ENCODE results near the gene STK39. TPM values are rescaled to one million over a fixed set of nuclear protein-coding genes. Genes with fewer than 3 reads are reported as not detected.
A peak's percentile ranks its signal among the peaks of the same experiment; 100 is the strongest.

The STK39 gene
- total and polyA plus RNA-seq, 2 donors (not counting 1 experiment from before 2014, with no cell fraction given) = 2.3 to 14.6 TPM

DNA sequence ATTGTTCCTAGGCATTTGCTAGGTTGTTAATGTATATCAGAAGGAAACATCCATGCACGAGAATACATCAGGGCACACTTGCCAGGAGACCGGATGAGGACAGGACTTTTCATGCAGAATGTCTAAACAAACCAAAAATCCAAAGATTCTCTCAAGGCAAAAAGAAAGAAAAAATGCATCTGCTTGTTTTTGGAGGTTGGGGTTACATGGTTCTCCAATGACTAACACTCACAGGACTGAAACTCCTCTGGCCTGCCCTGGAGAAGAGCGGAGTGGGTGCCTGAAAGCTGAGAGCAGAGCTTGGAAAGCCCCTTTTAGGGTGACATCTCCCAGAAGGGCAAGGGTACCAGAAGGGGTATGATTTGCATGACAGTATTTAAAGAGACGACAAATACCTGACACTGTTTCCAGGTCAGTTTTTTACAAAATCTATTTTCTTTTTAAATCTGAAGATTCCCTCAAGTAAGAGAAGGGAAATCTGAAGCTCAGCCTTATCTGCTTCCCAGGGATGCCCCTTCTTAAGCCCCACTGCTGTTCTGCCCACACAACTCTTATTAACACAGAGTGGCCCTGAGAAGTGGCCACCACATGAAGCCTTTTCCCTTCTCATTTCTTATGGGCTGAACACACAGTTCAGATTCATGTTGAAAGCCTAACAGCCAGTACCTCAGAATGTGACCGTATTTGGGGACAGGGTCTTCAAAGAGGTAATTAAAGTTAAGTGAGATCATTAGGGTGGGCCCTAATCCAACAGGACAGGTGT, 216.4 kb downstream of the STK39 start:
- no peaks in the 10 kb centered on the region for H3K27me3 Mint-ChIP-seq
- no peak overlapping the region for H3K4me3 Mint-ChIP-seq
- H3K9ac ChIP-seq (ENCODE audit: low read length) = no peak overlapping the region
- H3K79me2 ChIP-seq (ENCODE audit: control insufficient read depth, insufficient read depth, low read length) = no peaks in the 10 kb centered on the region
- WGBS (ENCODE audit: insufficient coverage) = 71% methylated on average over 1 of the region's 5 CpGs
- no peaks in the 10 kb centered on the region for H3K9me3 ChIP-seq (ENCODE audit: control extremely low read depth in 1 of 3, control insufficient read depth in 2 of 3, insufficient read depth in 1 of 3, low read length in 2 of 3)
- ATAC-seq (ENCODE audit: low read depth) (peak; percentile 81), DNase-seq (peak; percentile 22)
- TF ChIP-seq, protein P1, sequence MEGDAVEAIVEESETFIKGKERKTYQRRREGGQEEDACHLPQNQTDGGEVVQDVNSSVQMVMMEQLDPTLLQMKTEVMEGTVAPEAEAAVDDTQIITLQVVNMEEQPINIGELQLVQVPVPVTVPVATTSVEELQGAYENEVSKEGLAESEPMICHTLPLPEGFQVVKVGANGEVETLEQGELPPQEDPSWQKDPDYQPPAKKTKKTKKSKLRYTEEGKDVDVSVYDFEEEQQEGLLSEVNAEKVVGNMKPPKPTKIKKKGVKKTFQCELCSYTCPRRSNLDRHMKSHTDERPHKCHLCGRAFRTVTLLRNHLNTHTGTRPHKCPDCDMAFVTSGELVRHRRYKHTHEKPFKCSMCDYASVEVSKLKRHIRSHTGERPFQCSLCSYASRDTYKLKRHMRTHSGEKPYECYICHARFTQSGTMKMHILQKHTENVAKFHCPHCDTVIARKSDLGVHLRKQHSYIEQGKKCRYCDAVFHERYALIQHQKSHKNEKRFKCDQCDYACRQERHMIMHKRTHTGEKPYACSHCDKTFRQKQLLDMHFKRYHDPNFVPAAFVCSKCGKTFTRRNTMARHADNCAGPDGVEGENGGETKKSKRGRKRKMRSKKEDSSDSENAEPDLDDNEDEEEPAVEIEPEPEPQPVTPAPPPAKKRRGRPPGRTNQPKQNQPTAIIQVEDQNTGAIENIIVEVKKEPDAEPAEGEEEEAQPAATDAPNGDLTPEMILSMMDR (IDR thresholded peaks at IDR 0.05) = no peak
- TF ChIP-seq EZH2 (IDR thresholded peaks at IDR 0.05; ENCODE audit: borderline replicate concordance, insufficient read depth, low read depth, low read length, poor library complexity, severe bottlenecking) = no peak
- H3K36me3 ChIP-seq (replicated peaks in 1 of 2; ENCODE audit: control extremely low read depth in 1 of 2, control insufficient read depth in 1 of 2, extremely low read depth in 1 of 2, insufficient read depth in 2 of 2, low read length in 1 of 2) = no peaks in the 10 kb centered on the region
- peaks cover 21% of the 10 kb centered on the region for H3K4me1 Mint-ChIP-seq
- no peak overlapping the region for H3K4me2 ChIP-seq (replicated peaks; ENCODE audit: low read depth, low read length, poor library complexity, severe bottlenecking)
- no peak overlapping the region for H2AFZ ChIP-seq (ENCODE audit: insufficient read depth, low read depth, low read length, poor library complexity, severe bottlenecking)
- H3K27ac Mint-ChIP-seq = peak overlapping the region; percentile 11
- no peaks in the 10 kb centered on the region for H3K27me3 ChIP-seq (replicated peaks in 1 of 4; ENCODE audit: control extremely low read depth in 1 of 4, control insufficient read depth in 3 of 4, insufficient read depth in 4 of 4, low read length in 3 of 4)
- H3K9me3 Mint-ChIP-seq (ENCODE audit: insufficient read depth) = no peaks in the 10 kb centered on the region
- peaks cover 0 to 4% of the 10 kb centered on the region in 2 donors for H3K4me1 ChIP-seq (ENCODE audit: control insufficient read depth in 2 of 2, insufficient read depth in 2 of 2, low read length in 2 of 2)
- ChIA-PET POLR2A (no interaction called here), CTCF (no interaction called here)
- no peak overlapping the region for H3K27ac ChIP-seq (ENCODE audit: low read length in 2 of 2)
- intact Hi-C loops (cut with micrococcal nuclease) = loop anchor here (10.0 kb wide), 1 partner anchor 64 kb away; no protein-coding TSS in a partner anchor
- no peak overlapping the region for H3K4me3 ChIP-seq (ENCODE audit: control extremely low read depth in 1 of 5, extremely low read depth in 1 of 5, insufficient read depth in 1 of 5, low read depth in 2 of 5, low read length in 4 of 5)
- H4K20me1 ChIP-seq (ENCODE audit: control insufficient read depth, insufficient read depth, low read length, poor library complexity, severe bottlenecking) = no peaks in the 10 kb centered on the region

DNA sequence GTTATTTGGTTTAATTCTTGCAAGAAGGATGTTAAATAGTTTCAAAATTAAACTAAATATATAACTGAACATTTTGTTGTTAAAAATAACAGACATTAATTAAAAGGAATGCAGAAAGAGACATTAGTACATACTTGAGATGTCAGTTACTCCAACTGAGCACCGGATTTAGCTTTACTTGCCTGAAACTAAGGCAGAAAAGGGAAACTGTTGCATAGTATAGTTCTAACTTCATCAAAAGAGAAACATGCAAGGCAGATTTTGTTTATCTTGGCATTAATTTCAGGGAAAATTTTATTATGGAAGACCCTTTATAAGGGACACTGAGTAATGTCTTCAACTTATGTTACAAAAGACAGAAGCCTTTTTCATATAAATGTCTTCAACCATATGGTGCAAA, 218.3 kb downstream of the STK39 start:
- H3K27me3 Mint-ChIP-seq = no peaks in the 10 kb centered on the region
- Histone ChIP-seq H3K4me3 (ENCODE audit: control extremely low read depth in 1 of 5, extremely low read depth in 1 of 5, insufficient read depth in 1 of 5, low read depth in 2 of 5, low read length in 4 of 5) (no peak overlapping the region), H3K27ac (ENCODE audit: low read length in 2 of 2) (no peak overlapping the region), H2AFZ (ENCODE audit: insufficient read depth, low read depth, low read length, poor library complexity, severe bottlenecking) (no peak overlapping the region), H3K27me3 (replicated peaks in 1 of 4; ENCODE audit: control extremely low read depth in 1 of 4, control insufficient read depth in 3 of 4, insufficient read depth in 4 of 4, low read length in 3 of 4) (no peaks in the 10 kb centered on the region), H3K4me2 (replicated peaks; ENCODE audit: low read depth, low read length, poor library complexity, severe bottlenecking) (no peak overlapping the region), H3K4me1 (ENCODE audit: control insufficient read depth in 2 of 2, insufficient read depth in 2 of 2, low read length in 2 of 2) (peaks cover 0 to 9% of the 10 kb centered on the region in 2 donors), H3K79me2 (ENCODE audit: control insufficient read depth, insufficient read depth, low read length) (no peaks in the 10 kb centered on the region), H3K9ac (ENCODE audit: low read length) (no peak overlapping the region), H3K9me3 (ENCODE audit: control extremely low read depth in 1 of 3, control insufficient read depth in 2 of 3, insufficient read depth in 1 of 3, low read length in 2 of 3) (no peaks in the 10 kb centered on the region), H4K20me1 (ENCODE audit: control insufficient read depth, insufficient read depth, low read length, poor library complexity, severe bottlenecking) (no peaks in the 10 kb centered on the region), H3K36me3 (replicated peaks in 1 of 2; ENCODE audit: control extremely low read depth in 1 of 2, control insufficient read depth in 1 of 2, extremely low read depth in 1 of 2, insufficient read depth in 2 of 2, low read length in 1 of 2) (no peaks in the 10 kb centered on the region)
- no CpG with 5 or more reads among the region's 1 CpG for WGBS (ENCODE audit: insufficient coverage)
- intact Hi-C loops (cut with micrococcal nuclease) = loop anchor here (2.0 kb wide), 1 partner anchor 14 kb away; no protein-coding TSS in a partner anchor
- POLR2A ChIA-PET = no interaction called here
- DNase-seq (no peak), ATAC-seq (ENCODE audit: low read depth) (no peak)
- no peaks in the 10 kb centered on the region for H3K9me3 Mint-ChIP-seq (ENCODE audit: insufficient read depth)
- no peak overlapping the region for H3K27ac Mint-ChIP-seq
- no peak for TF ChIP-seq EZH2 (IDR thresholded peaks at IDR 0.05; ENCODE audit: borderline replicate concordance, insufficient read depth, low read depth, low read length, poor library complexity, severe bottlenecking)
- TF ChIP-seq, protein P1 (IDR thresholded peaks at IDR 0.05) = no peak
- CTCF ChIA-PET = interaction anchor here (1.0 to 1.2 kb wide), 2 partner anchors 11 to 90 kb away, joined by 3 read pairs; no protein-coding TSS in a partner anchor
- peaks cover 32% of the 10 kb centered on the region for H3K4me1 Mint-ChIP-seq
- H3K4me3 Mint-ChIP-seq = no peak overlapping the region

Measured in B cell (primary cell).